Endothelial cell of umbilical vein (primary cell): ENCODE data around the gene PECR. TPM values are rescaled to one million over a fixed set of nuclear protein-coding genes. Genes with fewer than 3 reads are reported as not detected.

Experiments
- BruUV-seq: library from RNA; stranded (reverse); fragments of 400-500 nt; replicated peaks from 2 replicates; lab custom pipeline; 2021; lab: Mats Ljungman, UMichigan
- CTCF ChIA-PET: fragments of 300-600, 350-600 bp; sonication (Branson Sonifier 250); formaldehyde crosslinking; loops from one replicate; lab custom pipeline; 2021; ENCODE audit warnings: antibody characterized with exemption, inconsistent platforms; lab: Charles Lee
- POLR2A ChIA-PET: fragments of 300-600, 350-600 bp; sonication (Branson Sonifier 250); formaldehyde crosslinking; loops from one replicate; lab custom pipeline; 2021; ENCODE audit warnings: antibody characterized with exemption, inconsistent platforms; lab: Charles Lee
- DNase-seq: peaks from one replicate; pipeline ENCODE4 v3.0.0-alpha.2; 2011; ENCODE audit warnings: low read depth, low spot score
- FAIRE-seq: peaks from 2 replicates; lab custom pipeline; 2011; peaks lifted over from hg19 to GRCh38; lab: Jason Lieb, UNC
- H2AFZ ChIP-seq: 2 replicates; pipeline ENCODE4 v1.6.0; 2012; ENCODE audit warnings: low read depth, low read length, control low read depth, inconsistent platforms
- H3K27ac ChIP-seq: 2 replicates; pipeline ENCODE4 v1.5.1; 2011; ENCODE audit warnings: low read depth, mild to moderate bottlenecking, control low read depth, low read length, moderate library complexity; ENCODE audit not compliant: insufficient read depth
- H3K27me3 ChIP-seq, 2 experiments: 2 replicates each; pipeline versions ENCODE4 v1.6.0 to v1.6.1; 2011; ENCODE audit warnings: low read length in 2 of 2, mixed read lengths in 1 of 2; ENCODE audit not compliant: control insufficient read depth in 2 of 2, insufficient read depth in 2 of 2
- H3K36me3 ChIP-seq, 2 experiments: 2 replicates in 1 of 2; 3 replicates in 1 of 2; pipeline ENCODE4 v1.5.1; 2011; ENCODE audit warnings: low read length in 2 of 2, mild to moderate bottlenecking in 1 of 2, moderate library complexity in 1 of 2; ENCODE audit not compliant: control insufficient read depth in 2 of 2, insufficient read depth in 2 of 2; ENCODE audit errors: extremely low read depth in 1 of 2
- H3K4me1 ChIP-seq: 3 replicates; pipeline ENCODE4 v1.5.1; 2011; ENCODE audit warnings: mild to moderate bottlenecking, low read length; ENCODE audit not compliant: control insufficient read depth, insufficient read depth; ENCODE audit errors: extremely low read depth
- H3K4me2 ChIP-seq: 2 replicates; pipeline ENCODE4 v1.6.1; 2011; ENCODE audit warnings: low read length, control low read depth, mixed read lengths; ENCODE audit not compliant: insufficient read depth
- H3K4me3 ChIP-seq, 3 experiments: fragments of 200-600 bp in 1 of 3; sonication (generic), shearing (Covaris generic) in 1 of 3; replicated peaks in 1 of 3; 2 replicates each; pipeline ENCODE4 v1.5.1; 2011 to 2016; ENCODE audit warnings: control low read depth in 3 of 3, low read length in 3 of 3, mild to moderate bottlenecking in 2 of 3, inconsistent platforms in 1 of 3, low read depth in 1 of 3, moderate library complexity in 1 of 3; ENCODE audit not compliant: insufficient read depth in 1 of 3
- H3K79me2 ChIP-seq: 2 replicates; pipeline ENCODE4 v1.6.0; 2012; ENCODE audit warnings: low read length, inconsistent platforms; ENCODE audit not compliant: control insufficient read depth, insufficient read depth
- H3K9ac ChIP-seq: replicated peaks from 2 replicates; pipeline ENCODE3; 2011; ENCODE audit warnings: low read length, control low read depth; ENCODE audit not compliant: insufficient read depth; ENCODE audit errors: extremely low read depth
- H3K9me1 ChIP-seq: replicated peaks from 3 replicates; pipeline ENCODE4 v1.6.0; 2011; ENCODE audit warnings: mild to moderate bottlenecking, low read length; ENCODE audit not compliant: control insufficient read depth, insufficient read depth; ENCODE audit errors: extremely low read depth
- H3K9me3 ChIP-seq: replicated peaks from 2 replicates; pipeline ENCODE4 v1.5.1; 2012; ENCODE audit warnings: low read length, inconsistent platforms; ENCODE audit not compliant: control insufficient read depth, insufficient read depth
- H4K20me1 ChIP-seq: replicated peaks from 2 replicates; pipeline ENCODE3; 2011; ENCODE audit warnings: mild to moderate bottlenecking, low read length; ENCODE audit not compliant: control insufficient read depth, insufficient read depth; ENCODE audit errors: extremely low read depth
- EZH2 ChIP-seq: IDR thresholded peaks from 2 replicates; pipeline ENCODE4 v1.6.1; 2012; ENCODE audit warnings: borderline replicate concordance, low read depth, mild to moderate bottlenecking, moderate library complexity, low read length, inconsistent platforms; ENCODE audit not compliant: severe bottlenecking
- FOS ChIP-seq: IDR thresholded peaks from 2 replicates; pipeline ENCODE4 v1.6.1; 2011; ENCODE audit warnings: mild to moderate bottlenecking, low read length, moderate library complexity, borderline replicate concordance; ENCODE audit not compliant: insufficient read depth
- GATA2 ChIP-seq: IDR thresholded peaks from 2 replicates; pipeline ENCODE4 v1.7.0; 2011; ENCODE audit warnings: low read depth, mild to moderate bottlenecking, moderate library complexity, mixed read lengths, low read length; ENCODE audit not compliant: insufficient read length, insufficient read depth
- JUN ChIP-seq: IDR thresholded peaks from 2 replicates; pipeline ENCODE4 v1.6.1; 2011; ENCODE audit warnings: borderline replicate concordance, low read depth; ENCODE audit not compliant: insufficient read length, insufficient read depth
- MYC ChIP-seq: IDR thresholded peaks from one replicate; pipeline ENCODE4 v1.6.1; 2011; ENCODE audit warnings: mild to moderate bottlenecking, low read depth, low read length
- POLR2A ChIP-seq: IDR thresholded peaks from 2 replicates; pipeline ENCODE4 v1.6.1; 2012; ENCODE audit warnings: low read depth, mild to moderate bottlenecking, control low read depth, low read length
- POLR2AphosphoS5 ChIP-seq: IDR thresholded peaks from 2 replicates; pipeline ENCODE4 v1.6.1; 2012; ENCODE audit warnings: low read depth, mild to moderate bottlenecking, control low read depth, low read length, moderate library complexity; ENCODE audit not compliant: insufficient read depth
- dilution Hi-C: fragments of 300-500 bp; cut with MboI; formaldehyde crosslinking; loops from one replicate; pipeline ENCODE4 v1.15.0; 2019; ENCODE audit warnings: low sequenced_read_pairs; ENCODE audit not compliant: extremely low pct_ligation_motif_present
- intact Hi-C: fragments of 100-400 bp; cut with micrococcal nuclease; formaldehyde crosslinking; loops from one replicate; pipeline ENCODE4 v1.10.0; 2022
- polyA plus RNA-seq, 4 experiments: library from polyadenylated mRNA; depleted of rRNA in 3 of 4; stranded (reverse) in 3 of 4; unstranded in 1 of 4; fragments of >200 nt; gene quantifications; 2 replicates each; pipeline versions ENCODE4 v1.2.1 to v1.2.3, GENCODE V29; 2011 to 2012; ENCODE audit warnings: missing spikeins in 1 of 4
- total RNA-seq: library from RNA; stranded (reverse); gene quantifications from 2 replicates; pipeline ENCODE4 v1.2.3, GENCODE V29; 2021
- TF ChIP-seq, protein P1 (sequence below): IDR thresholded peaks from 2 replicates; pipeline ENCODE4 v1.6.1; 2011; ENCODE audit not compliant: insufficient read depth, insufficient read length
- TF ChIP-seq, protein P2 (sequence below), 2 donors: IDR thresholded peaks; 1 replicate in 1 of 2; 2 replicates in 1 of 2; pipeline ENCODE4 v1.5.1; 2011; ENCODE audit warnings: low read length in 2 of 2, mild to moderate bottlenecking in 2 of 2, moderate library complexity in 2 of 2, control low read depth in 1 of 2, inconsistent platforms in 1 of 2, low read depth in 1 of 2; ENCODE audit not compliant: insufficient read depth in 1 of 2; ENCODE audit errors: extremely low read depth in 1 of 2

PECR gene
- total and polyA plus RNA-seq, 2 donors (not counting 3 experiments of a cell fraction or from before 2014, with no cell fraction given): 4.1 to 6.2 TPM

DNA sequence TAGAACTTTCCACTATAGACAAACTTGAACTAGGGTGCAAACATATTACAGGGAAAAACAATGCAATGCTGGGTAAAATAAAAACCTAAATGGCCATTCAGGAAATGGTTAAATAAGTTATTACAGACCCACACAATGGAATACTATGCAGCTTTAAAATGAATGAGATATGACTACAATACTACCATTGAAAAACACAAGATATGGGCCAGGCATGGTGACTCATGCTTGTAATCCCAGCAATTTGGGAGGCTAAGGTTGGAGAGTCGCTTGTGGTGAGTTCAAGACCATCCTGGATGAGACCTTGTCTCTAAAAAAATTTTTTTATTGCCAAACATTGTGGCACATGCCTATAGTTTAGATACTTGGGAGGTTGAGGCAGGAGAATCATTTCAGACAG, 6.8 kb downstream of the PECR start:
- no peaks in the 10 kb centered on the region for H4K20me1 ChIP-seq
- no peak overlapping the region for H3K27ac ChIP-seq
- intact Hi-C loops: no loop called here
- no peaks in the 10 kb centered on the region for H3K4me1 ChIP-seq
- DNase-seq (no peak), FAIRE-seq (peak; percentile 38)
- H3K79me2 ChIP-seq: no peaks in the 10 kb centered on the region
- no TSS peak for BruUV-seq
- no peak overlapping the region for H3K4me2 ChIP-seq
- no peaks in the 10 kb centered on the region for H3K27me3 ChIP-seq
- no peaks in the 10 kb centered on the region for H3K9me3 ChIP-seq
- ChIA-PET CTCF (no interaction called here), POLR2A (no interaction called here)
- H3K36me3 ChIP-seq: no peaks in the 10 kb centered on the region
- TF ChIP-seq, protein P1, sequence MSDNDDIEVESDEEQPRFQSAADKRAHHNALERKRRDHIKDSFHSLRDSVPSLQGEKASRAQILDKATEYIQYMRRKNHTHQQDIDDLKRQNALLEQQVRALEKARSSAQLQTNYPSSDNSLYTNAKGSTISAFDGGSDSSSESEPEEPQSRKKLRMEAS: no peak
- TF ChIP-seq, protein P2, sequence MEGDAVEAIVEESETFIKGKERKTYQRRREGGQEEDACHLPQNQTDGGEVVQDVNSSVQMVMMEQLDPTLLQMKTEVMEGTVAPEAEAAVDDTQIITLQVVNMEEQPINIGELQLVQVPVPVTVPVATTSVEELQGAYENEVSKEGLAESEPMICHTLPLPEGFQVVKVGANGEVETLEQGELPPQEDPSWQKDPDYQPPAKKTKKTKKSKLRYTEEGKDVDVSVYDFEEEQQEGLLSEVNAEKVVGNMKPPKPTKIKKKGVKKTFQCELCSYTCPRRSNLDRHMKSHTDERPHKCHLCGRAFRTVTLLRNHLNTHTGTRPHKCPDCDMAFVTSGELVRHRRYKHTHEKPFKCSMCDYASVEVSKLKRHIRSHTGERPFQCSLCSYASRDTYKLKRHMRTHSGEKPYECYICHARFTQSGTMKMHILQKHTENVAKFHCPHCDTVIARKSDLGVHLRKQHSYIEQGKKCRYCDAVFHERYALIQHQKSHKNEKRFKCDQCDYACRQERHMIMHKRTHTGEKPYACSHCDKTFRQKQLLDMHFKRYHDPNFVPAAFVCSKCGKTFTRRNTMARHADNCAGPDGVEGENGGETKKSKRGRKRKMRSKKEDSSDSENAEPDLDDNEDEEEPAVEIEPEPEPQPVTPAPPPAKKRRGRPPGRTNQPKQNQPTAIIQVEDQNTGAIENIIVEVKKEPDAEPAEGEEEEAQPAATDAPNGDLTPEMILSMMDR (IDR thresholded peaks at IDR 0.05; ENCODE audit: extremely low read depth in 1 of 2, insufficient read depth in 1 of 2, low read depth in 1 of 2, low read length in 2 of 2): no peak
- TF ChIP-seq MYC: no peak
- TF ChIP-seq POLR2AphosphoS5: no peak
- no peak for TF ChIP-seq GATA2
- no peak for TF ChIP-seq POLR2A
- no peak for TF ChIP-seq FOS
- no peak for TF ChIP-seq JUN
- no peak for TF ChIP-seq EZH2
- no peaks in the 10 kb centered on the region for H3K9me1 ChIP-seq
- H3K4me3 ChIP-seq: no peak overlapping the region
- dilution Hi-C loops: no loop called here
- H2AFZ ChIP-seq: no peak overlapping the region
- no peak overlapping the region for H3K9ac ChIP-seq
